Adrenal gland (tissue), 5 donors: ENCODE measurements around the gene GDF9.

Source experiments
- CTCF ChIP-seq, 6 experiments: fragments of 450-650 bp in 4 of 6; fragments of 200-600 bp in 2 of 6; sonication (generic) in 1 of 6; IDR thresholded peaks; 1 replicate in 5 of 6; 2 replicates in 1 of 6; pipeline versions ENCODE4 v1.5.1 to v1.8.0; 2016 to 2021; ENCODE audit warnings: antibody characterized with exemption in 6 of 6, mild to moderate bottlenecking in 2 of 6, moderate library complexity in 1 of 6
- POLR2A ChIP-seq, 2 donors: fragments of 450-650 bp; IDR thresholded peaks; one replicate each; pipeline ENCODE4 v1.6.1; 2017; ENCODE audit warnings: antibody characterized with exemption in 2 of 2, mild to moderate bottlenecking in 2 of 2, moderate library complexity in 1 of 2
- donor health status: DM: no; HTN: no; CAD: no.

- TF ChIP-seq CTCF (IDR thresholded peaks at IDR 0.05) (no peak), POLR2A (IDR thresholded peaks at IDR 0.05) (no peak)
Observed at GRCh38 chr5:132859889-132860437, 6.3 kb downstream of the GDF9 start.
